GM21423 (cell line): ENCODE measurements around the gene XIRP1.
"Not testable (repeated sequence)": the region's sequence is repeated elsewhere in the genome, so short reads cannot be mapped to it uniquely, and the experiment has no call there.

Experiments used
- ATAC-seq: cut with Tn5 transposase; IDR thresholded peaks from one replicate; pipeline ENCODE4 v1.9.1; 2021; ENCODE audit warnings: mild to moderate bottlenecking, moderate library complexity; ENCODE audit not compliant: unreplicated experiment

Gene XIRP1

GRCh38 chr3:39171860-39172259 lies 20.5 kb downstream of the XIRP1 start:
- ATAC-seq, result no peak

GRCh38 chr3:39170877-39171276 lies 21.5 kb downstream of the XIRP1 start:
- not testable (repeated sequence) for ATAC-seq

GRCh38 chr3:39170461-39170860 lies 21.9 kb downstream of the XIRP1 start:
- no peak for ATAC-seq

GRCh38 chr3:39169712-39170111 lies 22.7 kb downstream of the XIRP1 start:
- no peak for ATAC-seq

- ATAC-seq, result no peak
Measured at GRCh38 chr3:39168156-39168780, 24.1 kb downstream of the XIRP1 start.

- no peak for ATAC-seq
Measured at GRCh38 chr3:39166932-39167532, 25.4 kb downstream of the XIRP1 start.

- ATAC-seq, result no peak
Measured at GRCh38 chr3:39166134-39166710, 26.2 kb downstream of the XIRP1 start.

GRCh38 chr3:39165518-39165917 lies 26.9 kb downstream of the XIRP1 start:
- no peak for ATAC-seq

- no peak for ATAC-seq
Measured at GRCh38 chr3:39164414-39164813, 28.0 kb downstream of the XIRP1 start.

GRCh38 chr3:39158148-39158715 lies 34.2 kb downstream of the XIRP1 start:
- ATAC-seq, result no peak

GRCh38 chr3:39157359-39157758 lies 35.0 kb downstream of the XIRP1 start:
- no peak for ATAC-seq

- no peak for ATAC-seq
Measured at GRCh38 chr3:39156421-39156820, 36.0 kb downstream of the XIRP1 start.

- ATAC-seq, result no peak
Measured at GRCh38 chr3:39154280-39155021, 37.9 kb downstream of the XIRP1 start.

- no peak for ATAC-seq
Measured at GRCh38 chr3:39153977-39154279, 38.5 kb downstream of the XIRP1 start.

GRCh38 chr3:39150803-39151631 lies 41.4 kb downstream of the XIRP1 start:
- no peak for ATAC-seq

- no peak for ATAC-seq
Measured at GRCh38 chr3:39150148-39150802, 42.1 kb downstream of the XIRP1 start.

GRCh38 chr3:39149498-39150147 lies 42.8 kb downstream of the XIRP1 start:
- ATAC-seq, result no peak

GRCh38 chr3:39149059-39149455 lies 43.3 kb downstream of the XIRP1 start:
- ATAC-seq, result no peak

GRCh38 chr3:39148435-39149058 lies 43.8 kb downstream of the XIRP1 start:
- no peak for ATAC-seq
